Transverse colon (tissue), 4 donors: Measurements from ENCODE around the gene OPA3. TPM values are rescaled to one million over a fixed set of nuclear protein-coding genes. Genes with fewer than 3 reads are reported as not detected.
A peak's percentile ranks its signal among the peaks of the same experiment; 100 is the strongest.

Experiments used
- DNase-seq: peaks from one replicate; pipeline ENCODE4 v3.0.0-alpha.2; 2019
- H3K27ac ChIP-seq, 4 donors: fragments of 200-600 bp; sonication (generic); 2 replicates each; pipeline ENCODE4 v1.5.1; 2016 to 2018; ENCODE audit warnings: inconsistent platforms in 4 of 4
- H3K27me3 ChIP-seq: fragments of 200-600 bp; sonication (generic); 2 replicates; pipeline ENCODE4 v1.5.1; 2017; ENCODE audit warnings: inconsistent platforms
- H3K36me3 ChIP-seq, 4 donors: fragments of 200-600 bp; sonication (generic); 2 replicates each; pipeline ENCODE4 v1.5.1; 2017 to 2019; ENCODE audit warnings: inconsistent platforms in 4 of 4
- H3K4me1 ChIP-seq, 4 donors: fragments of 200-600 bp; sonication (generic); 2 replicates each; pipeline ENCODE4 v1.5.1; 2017 to 2020; ENCODE audit warnings: inconsistent platforms in 4 of 4
- H3K4me3 ChIP-seq, 4 donors: fragments of 200-600 bp; sonication (generic); 1 replicate in 1 of 4; 2 replicates in 3 of 4; pipeline versions ENCODE4 v1.5.1 to v1.6.1; 2017 to 2019; ENCODE audit warnings: inconsistent platforms in 4 of 4
- H3K9me3 ChIP-seq, 2 donors: fragments of 200-600 bp; sonication (generic); 2 replicates each; pipeline ENCODE4 v1.5.1; 2017 to 2019; ENCODE audit warnings: inconsistent platforms in 2 of 2
- EP300 ChIP-seq: sonication (generic); formaldehyde crosslinking; IDR thresholded peaks from one replicate; pipeline ENCODE4 v1.6.1; 2017; ENCODE audit warnings: antibody characterized with exemption, low read depth
- POLR2A ChIP-seq: fragments of 450-650 bp; IDR thresholded peaks from one replicate; pipeline ENCODE4 v1.6.1; 2016; ENCODE audit warnings: antibody characterized with exemption, mild to moderate bottlenecking, moderate library complexity
- POLR2AphosphoS5 ChIP-seq, 3 donors: sonication (generic); formaldehyde crosslinking; IDR thresholded peaks; one replicate each; pipeline ENCODE4 v1.6.1; 2016; ENCODE audit warnings: antibody characterized with exemption in 3 of 3
- WGBS, 2 donors: methylation state at CpG; one replicate each; pipeline ENCODE4 v1.1.5; 2018; ENCODE audit warnings: low coverage in 1 of 2; 5-methylcytosine and 5-hydroxymethylcytosine counted together
- in situ Hi-C, 4 donors: fragments of 200-750 bp; cut with MboI; loops; one replicate each; pipeline versions ENCODE4 v1.15.0 to v1.15.1; 2017; ENCODE audit warnings: low sequenced_read_pairs in 3 of 4, low pct_ligation_motif_present in 1 of 4, low pct_unique_long_range_greater_than_20kb in 1 of 4
- intact Hi-C: fragments of 100-400 bp; cut with DNase I; formaldehyde crosslinking; loops from one replicate; pipeline ENCODE4 v1.15.1; 2023; ENCODE audit warnings: low total_unique reads
- total RNA-seq, 4 donors: library from RNA; depleted of rRNA; stranded (reverse); fragments of >200 nt; gene quantifications; one replicate each; pipeline ENCODE4 v1.1.0, GENCODE V29; 2016
- TF ChIP-seq, protein P1 (sequence below), 5 experiments: fragments of 200-600 bp in 3 of 5; fragments of 450-650 bp in 2 of 5; sonication (generic) in 3 of 5; IDR thresholded peaks; 1 replicate in 2 of 5; 2 replicates in 3 of 5; pipeline ENCODE4 v1.5.1; 2016 to 2017; ENCODE audit warnings: antibody characterized with exemption in 5 of 5, inconsistent platforms in 3 of 5, mild to moderate bottlenecking in 2 of 5, moderate library complexity in 1 of 5

The OPA3 gene
- total RNA-seq, 4 donors from 2014 or later, result 6.7 to 10.8 (median 8.6) TPM

DNA sequence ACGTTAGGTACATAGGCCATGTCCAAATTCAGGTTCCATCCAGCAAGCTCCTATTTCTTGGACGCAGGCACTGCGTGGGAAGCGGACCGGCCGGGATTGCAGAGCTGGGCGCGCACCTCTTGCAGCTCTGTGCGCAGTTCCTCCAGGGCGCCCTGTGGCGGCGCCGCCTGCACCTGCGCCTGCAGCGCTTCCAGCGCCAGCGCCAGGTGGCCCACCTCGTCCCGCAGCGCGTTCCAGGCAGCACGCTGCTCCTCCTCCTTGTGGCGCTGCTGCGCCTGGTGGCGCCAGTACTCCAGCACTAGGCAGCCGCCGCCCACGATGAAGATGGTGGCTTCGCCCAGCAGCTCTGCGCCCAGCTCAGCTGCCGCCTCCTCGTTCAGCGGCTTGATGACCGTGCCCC is 31.1 kb downstream of the OPA3 start:
- intact Hi-C loops, result no loop called here
- 46% methylated on average over 34 of the region's 34 CpGs; no CpG with 5 or more reads in 1 of the 2 donors for WGBS, 2 donors
- Histone ChIP-seq H3K36me3 (no peaks in the 10 kb centered on the region), H3K27ac (no peak overlapping the region), H3K4me1 (peaks cover 0 to 8% (median 2%) of the 10 kb centered on the region in 4 donors), H3K9me3 (no peaks in the 10 kb centered on the region), H3K27me3 (no peaks in the 10 kb centered on the region), H3K4me3 (no peak overlapping the region)
- peak; percentile 73 for DNase-seq
- TF ChIP-seq, protein P1, sequence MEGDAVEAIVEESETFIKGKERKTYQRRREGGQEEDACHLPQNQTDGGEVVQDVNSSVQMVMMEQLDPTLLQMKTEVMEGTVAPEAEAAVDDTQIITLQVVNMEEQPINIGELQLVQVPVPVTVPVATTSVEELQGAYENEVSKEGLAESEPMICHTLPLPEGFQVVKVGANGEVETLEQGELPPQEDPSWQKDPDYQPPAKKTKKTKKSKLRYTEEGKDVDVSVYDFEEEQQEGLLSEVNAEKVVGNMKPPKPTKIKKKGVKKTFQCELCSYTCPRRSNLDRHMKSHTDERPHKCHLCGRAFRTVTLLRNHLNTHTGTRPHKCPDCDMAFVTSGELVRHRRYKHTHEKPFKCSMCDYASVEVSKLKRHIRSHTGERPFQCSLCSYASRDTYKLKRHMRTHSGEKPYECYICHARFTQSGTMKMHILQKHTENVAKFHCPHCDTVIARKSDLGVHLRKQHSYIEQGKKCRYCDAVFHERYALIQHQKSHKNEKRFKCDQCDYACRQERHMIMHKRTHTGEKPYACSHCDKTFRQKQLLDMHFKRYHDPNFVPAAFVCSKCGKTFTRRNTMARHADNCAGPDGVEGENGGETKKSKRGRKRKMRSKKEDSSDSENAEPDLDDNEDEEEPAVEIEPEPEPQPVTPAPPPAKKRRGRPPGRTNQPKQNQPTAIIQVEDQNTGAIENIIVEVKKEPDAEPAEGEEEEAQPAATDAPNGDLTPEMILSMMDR (IDR thresholded peaks at IDR 0.05), result peak in 4 of 5 experiments; percentile 27 to 72 (median 38)
- no peak for TF ChIP-seq EP300
- in situ Hi-C loops, result no loop called here

DNA sequence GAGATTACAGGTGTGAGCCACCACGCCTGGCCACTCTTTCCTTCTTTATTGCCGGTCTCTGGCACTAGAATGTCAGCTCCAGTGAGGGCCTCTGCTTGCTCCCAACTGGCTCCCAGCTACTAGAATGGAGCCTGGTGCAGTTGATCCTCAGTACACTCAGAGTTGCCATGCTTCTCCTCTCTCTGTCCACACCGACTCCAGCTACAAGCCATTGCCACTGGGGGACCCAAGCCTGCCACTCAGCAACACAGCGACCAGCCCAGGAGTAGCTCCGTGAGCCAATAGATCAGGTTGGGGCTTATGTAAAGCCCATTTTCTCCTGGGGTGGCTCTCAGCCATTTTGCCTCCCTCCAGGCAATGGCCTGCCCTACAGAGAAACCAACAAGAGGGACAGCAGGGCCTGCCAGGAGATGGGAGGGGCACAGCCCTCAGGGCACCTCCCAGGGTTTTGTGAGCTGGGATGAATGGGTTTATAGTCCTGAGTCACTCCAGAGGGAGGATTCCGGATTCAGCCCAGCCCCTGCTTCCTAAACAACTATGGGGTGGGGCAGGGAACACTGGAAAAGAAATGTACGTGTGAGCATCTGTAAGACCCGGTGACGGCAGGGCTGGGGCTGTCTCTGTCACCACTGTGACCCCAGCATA is 36.5 kb downstream of the OPA3 start:
- in situ Hi-C loops, result no loop called here
- intact Hi-C loops, result no loop called here
- H3K27ac ChIP-seq, result peak overlapping the region; percentile 32 to 70 (median 69)
- H3K27me3 ChIP-seq, result no peaks in the 10 kb centered on the region
- 77% methylated on average over 9 of the region's 9 CpGs; no CpG with 5 or more reads in 1 of the 2 donors for WGBS, 2 donors
- peak; percentile 85 for DNase-seq
- no peaks in the 10 kb centered on the region for H3K9me3 ChIP-seq
- peaks cover 0 to 10% (median 4%) of the 10 kb centered on the region in 4 donors for H3K4me1 ChIP-seq
- no peak overlapping the region for H3K4me3 ChIP-seq
- H3K36me3 ChIP-seq, result no peaks in the 10 kb centered on the region
- TF ChIP-seq POLR2AphosphoS5 (IDR thresholded peaks at IDR 0.05) (peak in 2 of 3 donors; percentile 39 to 51), POLR2A (no peak)

DNA sequence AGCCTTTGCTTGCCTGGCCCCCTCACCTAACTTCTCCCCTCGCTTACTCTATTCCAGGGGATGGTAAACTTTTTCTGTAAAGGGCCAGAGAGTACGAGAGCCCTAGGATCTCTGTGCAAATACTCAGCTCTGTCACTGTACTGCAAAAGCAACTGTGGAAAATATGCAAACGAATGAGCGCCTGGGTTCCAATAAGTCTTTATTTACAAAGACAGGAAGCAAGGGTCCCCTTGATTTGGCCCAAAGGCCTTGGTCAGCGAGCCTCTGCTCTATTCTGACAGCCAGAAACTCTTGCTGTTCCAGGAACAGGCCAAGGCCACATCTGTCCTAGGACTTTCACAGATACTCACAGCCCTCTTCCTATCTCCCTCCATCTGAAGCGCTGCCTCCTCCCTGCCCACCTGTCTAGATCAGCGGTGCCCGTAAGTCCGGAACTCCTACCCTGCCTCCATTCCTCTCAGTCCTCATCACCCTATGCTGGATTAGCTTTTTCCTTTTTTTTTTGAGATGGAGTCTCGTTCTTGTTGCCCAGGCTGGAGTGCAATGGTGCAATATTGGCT is 37.3 kb downstream of the OPA3 start:
- H3K36me3 ChIP-seq, result no peaks in the 10 kb centered on the region
- in situ Hi-C loops, result no loop called here
- TF ChIP-seq POLR2A, result no peak
- TF ChIP-seq, protein P1 (IDR thresholded peaks at IDR 0.05), result no peak
- no peak for TF ChIP-seq POLR2AphosphoS5 (IDR thresholded peaks at IDR 0.05)
- no peak for TF ChIP-seq EP300
- no peaks in the 10 kb centered on the region for H3K27me3 ChIP-seq
- H3K27ac ChIP-seq, result peak overlapping the region in 2 of 4 donors; percentile 69 to 70
- DNase-seq, result no peak
- H3K4me3 ChIP-seq, result no peak overlapping the region
- peaks cover 0 to 10% (median 4%) of the 10 kb centered on the region in 4 donors for H3K4me1 ChIP-seq
- intact Hi-C loops, result no loop called here
- WGBS, 2 donors, result 89 to 90% methylated on average over 2 to 10 of the region's 10 CpGs
- no peaks in the 10 kb centered on the region for H3K9me3 ChIP-seq

DNA sequence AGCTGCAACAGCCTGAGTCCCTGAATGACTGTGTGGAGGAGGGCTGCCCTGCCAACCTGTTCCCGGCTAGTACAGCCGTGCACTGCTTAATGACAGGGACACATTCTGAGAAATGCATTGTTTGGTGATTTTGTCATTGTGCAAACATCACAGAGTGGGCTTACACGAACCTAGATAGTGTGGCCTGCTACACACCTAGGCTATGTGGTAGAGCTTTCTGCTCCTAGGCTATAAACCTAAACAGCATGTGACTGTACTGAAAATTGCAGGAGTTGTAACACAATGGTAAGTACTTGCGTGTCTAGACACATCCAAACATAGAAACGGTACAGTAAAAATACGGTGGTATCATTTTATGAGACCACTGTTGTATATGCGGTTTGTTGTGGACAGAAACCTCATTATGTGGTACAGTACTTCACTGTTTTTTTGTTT is 42.4 kb downstream of the OPA3 start:
- intact Hi-C loops, result no loop called here
- Histone ChIP-seq H3K4me3 (no peak overlapping the region), H3K4me1 (no peaks in the 10 kb centered on the region), H3K36me3 (no peaks in the 10 kb centered on the region), H3K27me3 (no peaks in the 10 kb centered on the region), H3K9me3 (no peaks in the 10 kb centered on the region), H3K27ac (no peak overlapping the region)
- in situ Hi-C loops, result no loop called here
- TF ChIP-seq POLR2A, result no peak
- TF ChIP-seq POLR2AphosphoS5 (IDR thresholded peaks at IDR 0.05), result no peak
- TF ChIP-seq, protein P1 (IDR thresholded peaks at IDR 0.05), result no peak
- TF ChIP-seq EP300, result no peak
- WGBS, 2 donors, result 67 to 72% methylated on average over 6 to 7 of the region's 7 CpGs
- no peak for DNase-seq
